Measurements from ENCODE around the gene USP43.

- TF ChIP-seq, protein P1, sequence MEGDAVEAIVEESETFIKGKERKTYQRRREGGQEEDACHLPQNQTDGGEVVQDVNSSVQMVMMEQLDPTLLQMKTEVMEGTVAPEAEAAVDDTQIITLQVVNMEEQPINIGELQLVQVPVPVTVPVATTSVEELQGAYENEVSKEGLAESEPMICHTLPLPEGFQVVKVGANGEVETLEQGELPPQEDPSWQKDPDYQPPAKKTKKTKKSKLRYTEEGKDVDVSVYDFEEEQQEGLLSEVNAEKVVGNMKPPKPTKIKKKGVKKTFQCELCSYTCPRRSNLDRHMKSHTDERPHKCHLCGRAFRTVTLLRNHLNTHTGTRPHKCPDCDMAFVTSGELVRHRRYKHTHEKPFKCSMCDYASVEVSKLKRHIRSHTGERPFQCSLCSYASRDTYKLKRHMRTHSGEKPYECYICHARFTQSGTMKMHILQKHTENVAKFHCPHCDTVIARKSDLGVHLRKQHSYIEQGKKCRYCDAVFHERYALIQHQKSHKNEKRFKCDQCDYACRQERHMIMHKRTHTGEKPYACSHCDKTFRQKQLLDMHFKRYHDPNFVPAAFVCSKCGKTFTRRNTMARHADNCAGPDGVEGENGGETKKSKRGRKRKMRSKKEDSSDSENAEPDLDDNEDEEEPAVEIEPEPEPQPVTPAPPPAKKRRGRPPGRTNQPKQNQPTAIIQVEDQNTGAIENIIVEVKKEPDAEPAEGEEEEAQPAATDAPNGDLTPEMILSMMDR (IDR thresholded peaks at IDR 0.05): no peak
- no peak for TF ChIP-seq POLR2A (IDR thresholded peaks at IDR 0.05)
Observed at GRCh38 chr17:9696279-9697044, 51.1 kb downstream of the USP43 start.
